GM23338 (cell line): ENCODE results near the gene XYLT1. TPM values are rescaled to one million over a fixed set of nuclear protein-coding genes. Genes with fewer than 3 reads are reported as not detected.

Experiments used
- ATAC-seq: fragments of 200-7000 bp; cut with Tn5 transposase; 3 replicates; pipeline ENCODE4 v1.9.1; 2020
- DNase-seq: peaks from one replicate; pipeline ENCODE4 v3.0.0-alpha.2; 2015; ENCODE audit warnings: low spot score
- H2AFZ ChIP-seq: fragments of 200-600 bp; sonication (generic); 2 replicates; pipeline ENCODE4 v1.8.0; 2016; ENCODE audit warnings: antibody characterized with exemption, mild to moderate bottlenecking, moderate library complexity
- H3F3A ChIP-seq: fragments of 200-600 bp; sonication (generic); replicated peaks from 2 replicates; pipeline ENCODE4 v1.8.0; 2017; ENCODE audit warnings: antibody characterized with exemption, mixed run types, low read depth
- H3K27ac ChIP-seq: fragments of 200-600 bp; sonication (generic); 2 replicates; pipeline ENCODE4 v1.6.1; 2016; ENCODE audit warnings: low read depth
- H3K27me3 ChIP-seq: fragments of 200-600 bp; sonication (generic); 2 replicates; pipeline ENCODE4 v1.8.0; 2016; ENCODE audit warnings: mild to moderate bottlenecking, mixed run types, moderate library complexity; ENCODE audit not compliant: insufficient read depth
- H3K36me3 ChIP-seq: fragments of 200-600 bp; sonication (generic); 2 replicates; pipeline ENCODE4 v1.8.0; 2016; ENCODE audit warnings: mild to moderate bottlenecking; ENCODE audit not compliant: insufficient read depth
- H3K4me1 ChIP-seq: fragments of 200-600 bp; sonication (generic); 2 replicates; pipeline ENCODE4 v1.8.0; 2016; ENCODE audit warnings: mild to moderate bottlenecking, moderate library complexity; ENCODE audit not compliant: insufficient read depth
- H3K4me2 ChIP-seq: fragments of 200-600 bp; sonication (generic); 2 replicates; pipeline ENCODE4 v1.7.1; 2017; ENCODE audit warnings: mixed run types
- H3K4me3 ChIP-seq: fragments of 200-600 bp; sonication (generic); 2 replicates; pipeline ENCODE4 v1.6.1; 2016; ENCODE audit warnings: mixed run types
- H3K79me2 ChIP-seq: fragments of 200-600 bp; sonication (generic); replicated peaks from 2 replicates; pipeline ENCODE4 v1.8.0; 2017; ENCODE audit warnings: mild to moderate bottlenecking; ENCODE audit not compliant: insufficient read depth
- H3K9me2 ChIP-seq: fragments of 200-600 bp; sonication (generic); 2 replicates; pipeline ENCODE4 v1.8.0; 2017; ENCODE audit not compliant: insufficient read depth
- H4K20me1 ChIP-seq: fragments of 200-600 bp; sonication (generic); replicated peaks from 2 replicates; pipeline ENCODE4 v1.8.0; 2017; ENCODE audit warnings: mild to moderate bottlenecking; ENCODE audit not compliant: insufficient read depth
- H3K27ac Mint-ChIP-seq: 2 replicates; pipeline ENCODE4 v1.8.0; 2020; ENCODE audit warnings: inconsistent platforms, mild to moderate bottlenecking, moderate library complexity, mixed read lengths
- H3K27me3 Mint-ChIP-seq: 3 replicates; pipeline ENCODE4 v1.8.0; 2022; ENCODE audit warnings: low read depth, mild to moderate bottlenecking, moderate library complexity, mixed read lengths, inconsistent platforms; ENCODE audit not compliant: insufficient read depth, poor library complexity
- H3K36me3 Mint-ChIP-seq: 3 replicates; pipeline ENCODE4 v1.8.0; 2021; ENCODE audit warnings: low read depth, mild to moderate bottlenecking, inconsistent platforms, moderate library complexity, mixed read lengths
- H3K4me1 Mint-ChIP-seq: 3 replicates; pipeline ENCODE4 v1.8.0; 2020; ENCODE audit warnings: mild to moderate bottlenecking, inconsistent platforms, mixed read lengths
- H3K4me3 Mint-ChIP-seq: 3 replicates; pipeline ENCODE4 v1.8.0; 2021; ENCODE audit warnings: moderate library complexity, mild to moderate bottlenecking, inconsistent platforms, mixed read lengths
- H3K9me3 Mint-ChIP-seq: 3 replicates; pipeline ENCODE4 v1.8.0; 2020; ENCODE audit warnings: moderate library complexity, mild to moderate bottlenecking, inconsistent platforms, mixed read lengths
- CREB1 ChIP-seq: fragments of 250-450 bp; sonication (Bioruptor Pico); IDR thresholded peaks from 2 replicates; pipeline ENCODE4 v1.5.0; 2020; ENCODE audit warnings: low read depth, mild to moderate bottlenecking, moderate library complexity
- EZH2 ChIP-seq: fragments of 200-600 bp; sonication (generic); IDR thresholded peaks from one replicate; pipeline ENCODE4 v1.8.0; 2017; ENCODE audit warnings: antibody characterized with exemption, mild to moderate bottlenecking, low read depth; ENCODE audit not compliant: unreplicated experiment
- EZH2phosphoT487 ChIP-seq: fragments of 200-600 bp; sonication (generic); IDR thresholded peaks from one replicate; pipeline ENCODE4 v1.8.1; 2018; ENCODE audit warnings: antibody characterized with exemption; ENCODE audit not compliant: unreplicated experiment
- JUNB ChIP-seq: IDR thresholded peaks from one replicate; pipeline ENCODE4 v1.6.1; 2016; ENCODE audit warnings: antibody characterized with exemption; ENCODE audit not compliant: unreplicated experiment
- NANOG ChIP-seq: IDR thresholded peaks from 2 replicates; pipeline ENCODE4 v1.6.1; 2016; ENCODE audit warnings: antibody characterized with exemption, borderline replicate concordance
- STAT1 ChIP-seq: IDR thresholded peaks from one replicate; pipeline ENCODE4 v1.6.1; 2016; ENCODE audit warnings: antibody characterized with exemption; ENCODE audit not compliant: unreplicated experiment
- ZNF331 ChIP-seq: fragments of 250-450 bp; sonication (Bioruptor Pico); IDR thresholded peaks from 2 replicates; pipeline ENCODE4 v1.5.0; 2020; ENCODE audit warnings: low read depth, mild to moderate bottlenecking, moderate library complexity
- polyA plus RNA-seq: library from polyadenylated mRNA; unstranded; fragments of >200 nt; fragmentation: Nextera tagmentation; extraction: Ambion mirVana; gene quantifications from 2 replicates; pipeline ENCODE4 v1.2.1, GENCODE V29; 2016
- total RNA-seq: library from RNA; depleted of rRNA; stranded (reverse); fragments of >200 nt; shearing (Covaris generic); gene quantifications from 2 replicates; pipeline ENCODE4 v1.2.3, GENCODE V29; 2014
- TF ChIP-seq, protein P1 (sequence below), 2 experiments: fragments of 200-600 bp in 1 of 2; sonication (generic) in 1 of 2; conservative IDR thresholded peaks; 2 replicates each; pipeline versions ENCODE4 v1.5.1 to v1.6.1; 2016 to 2017; ENCODE audit warnings: antibody characterized with exemption in 2 of 2, low read depth in 2 of 2, mild to moderate bottlenecking in 2 of 2, moderate library complexity in 1 of 2
- TF ChIP-seq, protein P2 (sequence below): fragments of 250-450 bp; sonication (Bioruptor Pico); IDR thresholded peaks from 2 replicates; pipeline ENCODE4 v1.5.0; 2020; ENCODE audit warnings: mild to moderate bottlenecking, moderate library complexity

The XYLT1 gene
- total and polyA plus RNA-seq, 2 experiments from 2014 or later = 3.5 to 24.7 TPM

- Mint-ChIP-seq H3K27ac (no peak overlapping the region), H3K4me1 (no peaks in the 10 kb centered on the region; the same call in 1 of the 3 replicates), H3K4me3 (no peak overlapping the region), H3K27me3 (peaks cover 4% of the 10 kb centered on the region), H3K9me3 (no peaks in the 10 kb centered on the region; the same call in 2 of the 3 replicates), H3K36me3 (no peaks in the 10 kb centered on the region)
- Histone ChIP-seq H3F3A (no peaks in the 10 kb centered on the region), H3K79me2 (peaks cover 6% of the 10 kb centered on the region; the same call in 1 of the 2 replicates), H3K4me3 (no peak overlapping the region), H3K9me2 (no peaks in the 10 kb centered on the region), H4K20me1 (0 out of 2 replicates have a peak, but pooled peaks cover 8% of the 10 kb centered on the region), H3K27me3 (no peaks in the 10 kb centered on the region), H3K36me3 (no peaks in the 10 kb centered on the region), H3K27ac (no peak overlapping the region; the same call in 1 of the 2 replicates), H3K4me2 (no peak overlapping the region), H3K4me1 (no peaks in the 10 kb centered on the region), H2AFZ (no peak overlapping the region)
- ATAC-seq = no peak
- no peak for DNase-seq
- TF ChIP-seq STAT1 (no peak), EZH2phosphoT487 (no peak), CREB1 (CRISPR knock-in tag) (no peak), JUNB (no peak), ZNF331 (no peak), NANOG (no peak), EZH2 (no peak)
- TF ChIP-seq, protein P1, sequence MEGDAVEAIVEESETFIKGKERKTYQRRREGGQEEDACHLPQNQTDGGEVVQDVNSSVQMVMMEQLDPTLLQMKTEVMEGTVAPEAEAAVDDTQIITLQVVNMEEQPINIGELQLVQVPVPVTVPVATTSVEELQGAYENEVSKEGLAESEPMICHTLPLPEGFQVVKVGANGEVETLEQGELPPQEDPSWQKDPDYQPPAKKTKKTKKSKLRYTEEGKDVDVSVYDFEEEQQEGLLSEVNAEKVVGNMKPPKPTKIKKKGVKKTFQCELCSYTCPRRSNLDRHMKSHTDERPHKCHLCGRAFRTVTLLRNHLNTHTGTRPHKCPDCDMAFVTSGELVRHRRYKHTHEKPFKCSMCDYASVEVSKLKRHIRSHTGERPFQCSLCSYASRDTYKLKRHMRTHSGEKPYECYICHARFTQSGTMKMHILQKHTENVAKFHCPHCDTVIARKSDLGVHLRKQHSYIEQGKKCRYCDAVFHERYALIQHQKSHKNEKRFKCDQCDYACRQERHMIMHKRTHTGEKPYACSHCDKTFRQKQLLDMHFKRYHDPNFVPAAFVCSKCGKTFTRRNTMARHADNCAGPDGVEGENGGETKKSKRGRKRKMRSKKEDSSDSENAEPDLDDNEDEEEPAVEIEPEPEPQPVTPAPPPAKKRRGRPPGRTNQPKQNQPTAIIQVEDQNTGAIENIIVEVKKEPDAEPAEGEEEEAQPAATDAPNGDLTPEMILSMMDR (conservative IDR thresholded peaks at IDR 0.05; ENCODE audit: low read depth in 2 of 2) = no peak
- TF ChIP-seq, protein P2, sequence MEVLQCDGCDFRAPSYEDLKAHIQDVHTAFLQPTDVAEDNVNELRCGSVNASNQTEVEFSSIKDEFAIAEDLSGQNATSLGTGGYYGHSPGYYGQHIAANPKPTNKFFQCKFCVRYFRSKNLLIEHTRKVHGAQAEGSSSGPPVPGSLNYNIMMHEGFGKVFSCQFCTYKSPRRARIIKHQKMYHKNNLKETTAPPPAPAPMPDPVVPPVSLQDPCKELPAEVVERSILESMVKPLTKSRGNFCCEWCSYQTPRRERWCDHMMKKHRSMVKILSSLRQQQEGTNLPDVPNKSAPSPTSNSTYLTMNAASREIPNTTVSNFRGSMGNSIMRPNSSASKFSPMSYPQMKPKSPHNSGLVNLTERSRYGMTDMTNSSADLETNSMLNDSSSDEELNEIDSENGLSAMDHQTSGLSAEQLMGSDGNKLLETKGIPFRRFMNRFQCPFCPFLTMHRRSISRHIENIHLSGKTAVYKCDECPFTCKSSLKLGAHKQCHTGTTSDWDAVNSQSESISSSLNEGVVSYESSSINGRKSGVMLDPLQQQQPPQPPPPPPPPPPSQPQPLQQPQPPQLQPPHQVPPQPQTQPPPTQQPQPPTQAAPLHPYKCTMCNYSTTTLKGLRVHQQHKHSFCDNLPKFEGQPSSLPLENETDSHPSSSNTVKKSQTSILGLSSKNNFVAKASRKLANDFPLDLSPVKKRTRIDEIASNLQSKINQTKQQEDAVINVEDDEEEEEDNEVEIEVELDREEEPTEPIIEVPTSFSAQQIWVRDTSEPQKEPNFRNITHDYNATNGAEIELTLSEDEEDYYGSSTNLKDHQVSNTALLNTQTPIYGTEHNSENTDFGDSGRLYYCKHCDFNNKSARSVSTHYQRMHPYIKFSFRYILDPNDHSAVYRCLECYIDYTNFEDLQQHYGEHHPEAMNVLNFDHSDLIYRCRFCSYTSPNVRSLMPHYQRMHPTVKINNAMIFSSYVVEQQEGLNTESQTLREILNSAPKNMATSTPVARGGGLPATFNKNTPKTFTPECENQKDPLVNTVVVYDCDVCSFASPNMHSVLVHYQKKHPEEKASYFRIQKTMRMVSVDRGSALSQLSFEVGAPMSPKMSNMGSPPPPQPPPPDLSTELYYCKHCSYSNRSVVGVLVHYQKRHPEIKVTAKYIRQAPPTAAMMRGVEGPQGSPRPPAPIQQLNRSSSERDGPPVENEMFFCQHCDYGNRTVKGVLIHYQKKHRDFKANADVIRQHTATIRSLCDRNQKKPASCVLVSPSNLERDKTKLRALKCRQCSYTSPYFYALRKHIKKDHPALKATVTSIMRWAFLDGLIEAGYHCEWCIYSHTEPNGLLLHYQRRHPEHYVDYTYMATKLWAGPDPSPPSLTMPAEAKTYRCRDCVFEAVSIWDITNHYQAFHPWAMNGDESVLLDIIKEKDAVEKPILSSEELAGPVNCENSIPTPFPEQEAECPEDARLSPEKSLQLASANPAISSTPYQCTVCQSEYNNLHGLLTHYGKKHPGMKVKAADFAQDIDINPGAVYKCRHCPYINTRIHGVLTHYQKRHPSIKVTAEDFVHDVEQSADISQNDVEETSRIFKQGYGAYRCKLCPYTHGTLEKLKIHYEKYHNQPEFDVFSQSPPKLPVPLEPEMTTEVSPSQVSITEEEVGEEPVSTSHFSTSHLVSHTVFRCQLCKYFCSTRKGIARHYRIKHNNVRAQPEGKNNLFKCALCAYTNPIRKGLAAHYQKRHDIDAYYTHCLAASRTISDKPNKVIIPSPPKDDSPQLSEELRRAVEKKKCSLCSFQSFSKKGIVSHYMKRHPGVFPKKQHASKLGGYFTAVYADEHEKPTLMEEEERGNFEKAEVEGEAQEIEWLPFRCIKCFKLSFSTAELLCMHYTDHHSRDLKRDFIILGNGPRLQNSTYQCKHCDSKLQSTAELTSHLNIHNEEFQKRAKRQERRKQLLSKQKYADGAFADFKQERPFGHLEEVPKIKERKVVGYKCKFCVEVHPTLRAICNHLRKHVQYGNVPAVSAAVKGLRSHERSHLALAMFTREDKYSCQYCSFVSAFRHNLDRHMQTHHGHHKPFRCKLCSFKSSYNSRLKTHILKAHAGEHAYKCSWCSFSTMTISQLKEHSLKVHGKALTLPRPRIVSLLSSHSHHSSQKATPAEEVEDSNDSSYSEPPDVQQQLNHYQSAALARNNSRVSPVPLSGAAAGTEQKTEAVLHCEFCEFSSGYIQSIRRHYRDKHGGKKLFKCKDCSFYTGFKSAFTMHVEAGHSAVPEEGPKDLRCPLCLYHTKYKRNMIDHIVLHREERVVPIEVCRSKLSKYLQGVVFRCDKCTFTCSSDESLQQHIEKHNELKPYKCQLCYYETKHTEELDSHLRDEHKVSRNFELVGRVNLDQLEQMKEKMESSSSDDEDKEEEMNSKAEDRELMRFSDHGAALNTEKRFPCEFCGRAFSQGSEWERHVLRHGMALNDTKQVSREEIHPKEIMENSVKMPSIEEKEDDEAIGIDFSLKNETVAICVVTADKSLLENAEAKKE (CRISPR knock-in tag) = no peak
Observed at GRCh38 chr16:17336530-17336900, 134.2 kb downstream of the XYLT1 start.
